Choroid plexus epithelial cell (primary cell): ENCODE results near the gene ATM.

ENCODE experiments used
- DNase-seq: peaks from one replicate; pipeline ENCODE4 v3.0.0-alpha.2; 2010; ENCODE audit warnings: low read depth
- H3K4me3 ChIP-seq: 2 replicates; pipeline ENCODE4 v1.5.1; 2011; ENCODE audit warnings: low read depth, mild to moderate bottlenecking, control low read depth, low read length, moderate library complexity
- CTCF ChIP-seq: conservative IDR thresholded peaks from 2 replicates; pipeline ENCODE4 v1.5.1; 2011; ENCODE audit warnings: low read depth, mild to moderate bottlenecking, control low read depth, inconsistent platforms, low read length, moderate library complexity

The ATM gene

GRCh38 chr11:108333403-108333899, 110.6 kb downstream of the ATM start:
- no peak for DNase-seq
- H3K4me3 ChIP-seq = no peak overlapping the region
- TF ChIP-seq CTCF = no peak

GRCh38 chr11:108338750-108339149, 115.9 kb downstream of the ATM start:
- no peak for TF ChIP-seq CTCF
- no peak overlapping the region for H3K4me3 ChIP-seq
- DNase-seq = no peak

GRCh38 chr11:108340973-108341372, 118.1 kb downstream of the ATM start:
- peak; percentile 23 for DNase-seq
- no peak for TF ChIP-seq CTCF
- H3K4me3 ChIP-seq = no peak overlapping the region

GRCh38 chr11:108341654-108342053, 118.8 kb downstream of the ATM start:
- no peak overlapping the region for H3K4me3 ChIP-seq
- no peak for DNase-seq
- TF ChIP-seq CTCF = no peak

GRCh38 chr11:108343714-108344113, 120.8 kb downstream of the ATM start:
- TF ChIP-seq CTCF = no peak
- no peak overlapping the region for H3K4me3 ChIP-seq
- DNase-seq = no peak

- no peak for DNase-seq
- H3K4me3 ChIP-seq = no peak overlapping the region
- no peak for TF ChIP-seq CTCF
Observed at GRCh38 chr11:108345767-108346166, 122.9 kb downstream of the ATM start.

GRCh38 chr11:108346451-108346850, 123.6 kb downstream of the ATM start:
- DNase-seq = no peak
- TF ChIP-seq CTCF = no peak
- no peak overlapping the region for H3K4me3 ChIP-seq
